Spinal cord (tissue), 10 donors: ENCODE data around the gene GSAP. TPM values are rescaled to one million over a fixed set of nuclear protein-coding genes. Genes with fewer than 3 reads are reported as not detected.
"Not testable (repeated sequence)": the region's sequence is repeated elsewhere in the genome, so short reads cannot be mapped to it uniquely, and the experiment has no call there.

ENCODE experiments used
- DNase-seq, 6 donors: peaks; one replicate each; pipeline versions ENCODE4 v3.0.0 to v3.0.0-alpha.2; 2013 to 2015; ENCODE audit warnings: low spot score in 6 of 6, low read depth in 4 of 6
- H3K27ac ChIP-seq: one replicate; pipeline ENCODE4 v1.5.1; 2013; ENCODE audit warnings: low read depth, low read length, control low read depth
- H3K27me3 ChIP-seq: one replicate; pipeline ENCODE4 v1.6.1; 2013; ENCODE audit warnings: low read length; ENCODE audit not compliant: control insufficient read depth, insufficient read depth
- H3K36me3 ChIP-seq: one replicate; pipeline ENCODE4 v1.6.1; 2013; ENCODE audit warnings: low read length; ENCODE audit not compliant: control insufficient read depth, insufficient read depth
- H3K4me1 ChIP-seq: one replicate; pipeline ENCODE4 v1.6.1; 2013; ENCODE audit warnings: low read length; ENCODE audit not compliant: control insufficient read depth, insufficient read depth
- H3K4me3 ChIP-seq: one replicate; pipeline ENCODE4 v1.5.1; 2013; ENCODE audit warnings: low read depth, low read length, control low read depth
- H3K9me3 ChIP-seq: one replicate; pipeline ENCODE4 v1.6.1; 2013; ENCODE audit warnings: low read length; ENCODE audit not compliant: control insufficient read depth, insufficient read depth
- WGBS: methylation state at CpG from one replicate; pipeline ENCODE4 v1.1.5; 2013; ENCODE audit warnings: missing lambda C conversion rate; ENCODE audit not compliant: insufficient coverage; 5-methylcytosine and 5-hydroxymethylcytosine counted together
- polyA plus RNA-seq, 2 donors: library from polyadenylated mRNA; unstranded; fragments of 120-200 nt; gene quantifications; one replicate each; pipeline ENCODE4 v1.2.1, GENCODE V29; 2013; ENCODE audit not compliant: insufficient read length in 2 of 2
- total RNA-seq, 2 donors: library from RNA; depleted of rRNA in 1 of 2; stranded (reverse); fragments of 120-200 nt in 1 of 2; fragments of >200 nt in 1 of 2; gene quantifications; one replicate each; pipeline versions ENCODE4 v1.2.3 to v1.2.4, GENCODE V29; 2013 to 2014
- donor health status: healthy.

GSAP gene
- total and polyA plus RNA-seq, 4 donors, result 11.2 to 18.4 (median 14.7) TPM

DNA sequence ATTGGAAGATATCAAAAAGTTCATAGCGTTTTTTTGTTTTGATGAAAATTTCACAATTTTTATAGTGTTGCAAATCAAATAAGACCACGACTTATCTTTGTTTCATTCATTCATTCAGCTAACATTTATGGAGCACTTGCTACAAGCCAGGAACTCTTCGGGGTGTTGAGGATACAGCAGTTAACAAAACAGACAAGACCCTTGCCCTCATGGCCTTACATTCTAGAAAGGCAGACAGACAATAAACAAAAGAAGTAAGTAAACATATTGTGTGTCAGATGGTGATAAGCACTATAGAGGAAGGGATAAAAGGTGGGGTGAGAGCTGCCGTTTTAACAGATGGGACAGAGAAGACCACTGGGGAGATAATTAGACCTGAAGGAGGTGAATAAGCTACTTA is 41.6 kb upstream of the GSAP start:
- Histone ChIP-seq H3K36me3 (no peaks in the 10 kb centered on the region), H3K9me3 (no peaks in the 10 kb centered on the region), H3K4me1 (no peaks in the 10 kb centered on the region), H3K27me3 (no peaks in the 10 kb centered on the region), H3K4me3 (no peak overlapping the region), H3K27ac (no peak overlapping the region)
- WGBS, result 33% methylated on average over 2 of the region's 4 CpGs
- no peak for DNase-seq

DNA sequence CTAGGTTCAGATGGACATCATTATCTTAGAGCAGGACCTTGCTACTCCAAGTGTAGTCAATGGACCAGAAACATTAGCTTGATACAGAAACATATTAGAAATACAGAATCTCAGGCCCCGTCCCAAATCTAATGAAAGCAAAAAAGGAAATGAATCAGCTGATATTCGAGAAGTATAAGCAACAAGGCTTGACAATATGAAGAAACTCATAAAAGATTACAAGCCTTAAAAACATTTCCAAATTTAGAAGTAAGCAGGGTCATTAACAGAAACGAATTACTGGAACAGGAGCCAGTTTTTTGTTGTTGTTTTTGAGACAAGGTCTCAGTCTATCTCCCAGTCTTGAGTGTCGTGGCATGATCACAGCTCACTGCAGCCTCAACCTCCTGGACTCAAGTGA is 40.5 kb upstream of the GSAP start:
- H3K4me3 ChIP-seq, result no peak overlapping the region
- no peaks in the 10 kb centered on the region for H3K4me1 ChIP-seq
- H3K27me3 ChIP-seq, result no peaks in the 10 kb centered on the region
- no peak for DNase-seq
- H3K27ac ChIP-seq, result no peak overlapping the region
- WGBS, result 100% methylated on average over 1 of the region's 4 CpGs
- H3K9me3 ChIP-seq, result no peaks in the 10 kb centered on the region
- H3K36me3 ChIP-seq, result no peaks in the 10 kb centered on the region

DNA sequence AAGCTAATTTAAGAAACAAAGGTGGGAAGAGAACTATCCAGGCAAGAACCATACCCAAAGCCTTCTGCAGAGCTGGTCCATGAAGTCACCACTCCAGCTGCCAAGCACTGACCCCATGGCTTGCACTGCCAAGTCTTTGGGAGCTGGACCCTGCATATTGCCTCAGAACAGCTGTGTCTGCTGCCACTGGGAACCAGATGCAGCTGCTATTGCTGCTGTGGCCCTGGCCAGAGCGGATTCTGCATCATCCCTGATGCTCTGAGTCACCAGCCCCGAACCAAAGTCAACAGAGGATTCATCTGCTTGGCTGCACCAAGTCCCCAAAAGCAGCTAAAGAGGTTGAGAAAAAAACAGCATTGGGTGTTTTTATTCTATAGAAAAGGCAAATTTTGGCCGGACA is 39.2 kb upstream of the GSAP start:
- Histone ChIP-seq H3K4me3 (no peak overlapping the region), H3K4me1 (peaks cover 5% of the 10 kb centered on the region), H3K36me3 (no peaks in the 10 kb centered on the region), H3K27ac (no peak overlapping the region), H3K27me3 (no peaks in the 10 kb centered on the region), H3K9me3 (no peaks in the 10 kb centered on the region)
- DNase-seq, result no peak
- WGBS, result 92% methylated on average over 2 of the region's 3 CpGs

DNA sequence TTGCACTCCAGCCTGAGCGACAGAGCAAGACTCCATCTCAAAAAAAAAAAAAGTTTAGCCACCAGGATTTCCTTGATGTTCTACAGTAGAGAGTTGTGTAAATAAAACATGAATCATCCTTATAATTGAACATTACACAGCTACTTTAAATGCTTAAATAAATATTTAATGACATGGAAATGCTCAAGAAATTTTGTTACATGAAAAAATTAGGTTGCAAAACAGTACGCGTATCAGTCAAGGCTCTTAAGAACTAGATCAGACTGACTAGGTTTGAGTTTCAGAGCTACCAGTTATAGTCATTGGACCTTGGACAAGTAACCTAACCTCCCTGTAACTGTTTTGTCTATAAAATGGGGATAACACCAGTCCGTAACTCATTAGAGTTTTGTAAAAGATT is 38.7 kb upstream of the GSAP start:
- Histone ChIP-seq H3K4me3 (no peak overlapping the region), H3K27ac (no peak overlapping the region), H3K36me3 (no peaks in the 10 kb centered on the region), H3K4me1 (peaks cover 5% of the 10 kb centered on the region), H3K9me3 (no peaks in the 10 kb centered on the region), H3K27me3 (no peaks in the 10 kb centered on the region)
- no CpG with 5 or more reads among the region's 4 CpGs for WGBS
- DNase-seq, result no peak

DNA sequence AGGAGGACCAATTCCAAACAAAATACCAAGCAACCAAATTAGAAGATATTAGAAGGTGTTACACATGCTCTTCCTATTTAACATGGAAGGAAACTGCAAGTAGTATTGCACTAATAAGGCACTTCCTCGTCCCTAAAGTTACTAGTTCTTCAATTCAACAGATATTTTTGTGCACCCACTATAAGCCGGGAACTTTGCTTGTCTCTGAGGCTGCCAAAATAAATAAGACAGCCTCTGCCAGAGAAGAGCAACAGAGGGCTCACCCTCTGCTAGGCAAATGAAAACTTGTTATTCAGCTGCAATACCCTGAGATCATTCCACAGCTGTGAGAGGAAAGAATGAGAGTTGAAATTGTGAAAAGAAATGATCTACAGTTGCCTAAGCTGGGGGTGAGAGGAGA is 37.4 kb upstream of the GSAP start:
- H3K27ac ChIP-seq, result no peak overlapping the region
- H3K36me3 ChIP-seq, result no peaks in the 10 kb centered on the region
- no peaks in the 10 kb centered on the region for H3K27me3 ChIP-seq
- H3K9me3 ChIP-seq, result no peaks in the 10 kb centered on the region
- H3K4me1 ChIP-seq, result peaks cover 5% of the 10 kb centered on the region
- DNase-seq, result peak in 1 of 6 donors; percentile 27
- H3K4me3 ChIP-seq, result no peak overlapping the region
- WGBS, result no CpG with 5 or more reads among the region's 2 CpGs

DNA sequence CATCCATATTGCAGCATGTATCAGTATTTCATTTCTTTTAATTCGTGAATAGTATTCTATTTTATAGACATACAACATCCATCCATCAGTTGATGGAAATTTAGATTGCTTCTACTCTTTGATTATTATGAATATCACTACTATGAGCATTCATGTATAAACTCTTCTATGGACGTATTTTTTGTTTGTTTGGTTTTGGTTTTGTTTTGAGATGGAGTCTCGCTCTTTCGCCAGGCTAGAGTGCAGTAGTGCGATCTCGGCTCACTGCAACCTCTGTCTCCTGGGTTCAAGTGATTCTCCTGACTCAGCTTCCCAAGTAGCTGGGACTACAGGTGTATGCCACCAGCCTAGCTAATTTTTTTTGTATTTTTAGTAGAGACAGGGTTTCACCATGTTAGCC is 35.8 kb upstream of the GSAP start:
- not testable (repeated sequence) for DNase-seq, H3K36me3 ChIP-seq, H3K27ac ChIP-seq, H3K4me1 ChIP-seq, H3K9me3 ChIP-seq, H3K27me3 ChIP-seq, H3K4me3 ChIP-seq
- WGBS, result 100% methylated on average over 4 of the region's 6 CpGs

DNA sequence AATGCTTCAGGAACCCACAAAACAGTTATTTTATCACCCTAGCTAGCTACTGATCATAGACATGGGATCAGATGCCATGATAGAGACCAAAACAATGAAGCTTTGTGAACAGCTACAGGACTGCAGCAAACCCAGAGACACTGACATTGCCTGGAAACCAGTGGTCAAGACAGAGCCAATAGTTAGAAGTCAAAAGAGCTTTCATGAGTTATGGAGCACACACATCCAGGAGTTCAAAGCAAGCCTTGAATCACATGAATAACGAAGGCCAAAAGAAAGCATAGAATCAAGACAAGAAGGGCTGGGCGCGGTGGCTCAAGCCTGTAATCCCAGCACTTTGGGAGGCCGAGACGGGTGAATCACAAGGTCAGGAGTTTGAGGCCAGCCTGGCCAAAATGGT is 34.5 kb upstream of the GSAP start:
- Histone ChIP-seq H3K4me3 (no peak overlapping the region), H3K4me1 (peaks cover 5% of the 10 kb centered on the region), H3K27me3 (no peaks in the 10 kb centered on the region), H3K27ac (peak overlapping the region; percentile 64), H3K9me3 (no peaks in the 10 kb centered on the region), H3K36me3 (no peaks in the 10 kb centered on the region)
- 34% methylated on average over 3 of the region's 5 CpGs for WGBS
- peak in 3 of 6 donors; percentile 31 to 70 (median 61) for DNase-seq

DNA sequence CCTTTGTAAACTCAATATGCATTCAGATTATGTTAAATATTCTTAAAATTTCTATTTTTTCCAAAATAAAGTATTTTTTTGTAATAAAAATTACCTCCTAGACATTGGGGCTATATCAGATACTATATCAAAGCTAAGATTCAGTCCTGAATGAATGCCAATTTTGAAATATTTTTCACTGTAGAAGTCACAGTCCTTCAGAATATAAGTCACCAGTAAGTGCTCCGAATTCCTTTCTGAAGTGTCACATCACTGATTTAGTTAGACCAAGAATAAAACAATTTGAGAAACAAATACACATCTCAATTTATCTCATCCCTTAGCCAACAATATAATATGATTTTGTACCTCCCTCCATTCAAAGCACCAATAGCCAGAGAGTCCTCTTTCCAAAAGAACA is 33.9 kb upstream of the GSAP start:
- Histone ChIP-seq H3K36me3 (no peaks in the 10 kb centered on the region), H3K27ac (peak overlapping the region; percentile 64), H3K4me3 (no peak overlapping the region), H3K27me3 (no peaks in the 10 kb centered on the region), H3K4me1 (peaks cover 5% of the 10 kb centered on the region), H3K9me3 (no peaks in the 10 kb centered on the region)
- no peak for DNase-seq
- 75% methylated on average over 1 of the region's 1 CpG for WGBS

DNA sequence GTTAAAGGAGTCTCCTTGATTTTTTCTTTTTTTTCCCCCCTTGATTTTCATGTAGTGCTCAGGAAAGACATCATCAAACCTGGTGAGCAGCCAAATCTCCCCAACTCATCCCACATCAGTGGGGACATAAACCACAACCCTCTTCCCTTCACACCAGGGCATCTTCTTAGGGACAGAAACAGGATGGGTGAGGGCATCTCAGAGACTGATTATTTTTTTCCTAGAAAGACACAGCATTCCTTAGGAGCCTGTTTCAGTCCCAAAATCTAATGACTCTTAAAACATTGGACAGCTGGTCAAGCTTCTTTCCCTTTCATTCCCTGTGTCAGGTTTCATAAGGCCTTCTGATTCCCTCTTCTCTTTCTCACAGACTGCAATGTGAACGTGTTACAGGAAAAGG is 31.5 kb upstream of the GSAP start:
- H3K36me3 ChIP-seq, result no peaks in the 10 kb centered on the region
- no peaks in the 10 kb centered on the region for H3K9me3 ChIP-seq
- H3K27me3 ChIP-seq, result no peaks in the 10 kb centered on the region
- H3K4me3 ChIP-seq, result no peak overlapping the region
- H3K4me1 ChIP-seq, result peaks cover 5% of the 10 kb centered on the region
- DNase-seq, result no peak
- H3K27ac ChIP-seq, result no peak overlapping the region
- WGBS, result no CpG with 5 or more reads among the region's 1 CpG

DNA sequence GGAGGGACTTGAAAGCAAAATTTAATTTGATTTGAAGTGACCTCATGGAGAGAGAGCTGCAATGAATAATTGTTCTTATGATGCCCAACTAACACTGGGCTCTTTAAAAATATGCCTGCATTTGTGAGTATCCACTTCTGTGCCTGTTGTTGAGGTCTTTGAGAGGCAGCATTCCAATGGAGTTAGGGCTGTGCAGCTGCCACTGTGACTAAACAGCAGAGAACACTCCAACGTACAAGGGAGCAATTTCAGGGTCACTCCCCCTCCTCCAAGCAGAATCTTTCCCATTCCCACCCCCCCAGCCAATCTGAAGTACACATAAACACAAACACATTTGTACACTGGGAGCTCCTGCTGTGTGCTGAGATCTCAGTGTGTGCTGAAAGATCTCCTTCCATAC is 28.0 kb upstream of the GSAP start:
- no peaks in the 10 kb centered on the region for H3K36me3 ChIP-seq
- H3K9me3 ChIP-seq, result no peaks in the 10 kb centered on the region
- H3K27ac ChIP-seq, result peak overlapping the region; percentile 76
- no CpG with 5 or more reads among the region's 1 CpG for WGBS
- peak in 2 of 6 donors; percentile 6 to 21 for DNase-seq
- H3K4me3 ChIP-seq, result no peak overlapping the region
- no peaks in the 10 kb centered on the region for H3K4me1 ChIP-seq
- H3K27me3 ChIP-seq, result no peaks in the 10 kb centered on the region
